ENCODE measurements around the gene S100G.

S100G gene

DNA sequence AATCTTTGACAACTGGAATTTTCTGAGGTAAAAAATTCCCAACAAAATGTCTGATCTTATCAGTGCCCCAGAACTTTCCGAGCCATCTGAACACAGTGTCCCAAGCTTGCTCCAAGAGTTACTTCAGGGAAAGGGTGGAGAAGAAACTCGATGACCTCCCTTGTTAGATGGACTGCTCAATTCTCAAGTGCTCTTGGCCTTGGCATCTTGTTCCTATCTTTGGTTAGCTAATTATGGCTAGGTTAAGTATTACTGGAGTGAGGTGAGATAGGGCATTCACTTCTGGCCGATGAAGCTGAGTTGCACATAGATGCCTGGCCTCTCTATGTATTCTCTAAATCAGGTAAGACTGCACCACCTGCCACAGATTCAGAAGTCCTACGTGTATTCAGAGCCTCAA is 9.1 kb upstream of the S100G start:
- peaks cover 0 to 3% (median 0%) of the 10 kb centered on the region in 5 donors for H3K27me3 ChIP-seq (ENCODE audit: control insufficient read depth in 5 of 5, insufficient read depth in 4 of 5, low read length in 5 of 5)
- no peaks in the 10 kb centered on the region for H3K9me3 ChIP-seq (ENCODE audit: control insufficient read depth in 5 of 5, low read length in 5 of 5)
- H3K36me3 ChIP-seq (ENCODE audit: control insufficient read depth in 5 of 5, insufficient read depth in 5 of 5, low read length in 5 of 5), result peaks cover 0 to 15% (median 4%) of the 10 kb centered on the region in 5 donors
- H3K4me1 ChIP-seq (ENCODE audit: control insufficient read depth in 5 of 5, insufficient read depth in 5 of 5, low read length in 5 of 5), result no peaks in the 10 kb centered on the region
- H3K4me3 ChIP-seq (ENCODE audit: low read depth in 1 of 5, low read length in 5 of 5), result no peak overlapping the region
- H3K27ac ChIP-seq (ENCODE audit: low read depth, low read length), result no peak overlapping the region
- no peak overlapping the region for H3K9ac ChIP-seq (ENCODE audit: low read length in 5 of 5)

DNA sequence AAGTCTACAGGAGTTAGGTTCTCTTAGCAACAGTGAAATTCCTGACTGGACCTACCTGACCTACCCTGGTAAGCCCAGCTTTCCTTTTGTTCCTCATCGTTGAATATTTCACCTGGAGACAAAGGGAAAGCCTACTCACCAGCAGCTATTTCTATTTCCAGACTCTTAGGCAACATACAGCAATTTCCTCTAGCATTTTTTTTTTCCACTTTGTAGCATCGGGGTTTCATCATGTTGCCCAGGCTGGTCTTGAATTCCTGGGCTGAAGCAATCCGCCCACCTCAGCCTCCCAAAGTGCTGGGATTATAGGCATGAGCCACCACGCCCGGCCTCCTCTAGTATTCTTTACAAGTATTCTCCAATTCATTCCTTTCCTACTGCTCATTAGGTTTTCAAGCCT is 6.8 kb upstream of the S100G start:
- no peaks in the 10 kb centered on the region for H3K4me1 ChIP-seq (ENCODE audit: control insufficient read depth in 5 of 5, insufficient read depth in 5 of 5, low read length in 5 of 5)
- H3K27ac ChIP-seq (ENCODE audit: low read depth, low read length), result no peak overlapping the region
- peaks cover 0 to 20% (median 7%) of the 10 kb centered on the region in 5 donors for H3K36me3 ChIP-seq (ENCODE audit: control insufficient read depth in 5 of 5, insufficient read depth in 5 of 5, low read length in 5 of 5)
- no peak overlapping the region for H3K9ac ChIP-seq (ENCODE audit: low read length in 5 of 5)
- no peaks in the 10 kb centered on the region for H3K9me3 ChIP-seq (ENCODE audit: control insufficient read depth in 5 of 5, low read length in 5 of 5)
- no peak overlapping the region for H3K4me3 ChIP-seq (ENCODE audit: low read depth in 1 of 5, low read length in 5 of 5)
- H3K27me3 ChIP-seq (ENCODE audit: control insufficient read depth in 5 of 5, insufficient read depth in 4 of 5, low read length in 5 of 5), result peaks cover 0 to 3% (median 0%) of the 10 kb centered on the region in 5 donors

DNA sequence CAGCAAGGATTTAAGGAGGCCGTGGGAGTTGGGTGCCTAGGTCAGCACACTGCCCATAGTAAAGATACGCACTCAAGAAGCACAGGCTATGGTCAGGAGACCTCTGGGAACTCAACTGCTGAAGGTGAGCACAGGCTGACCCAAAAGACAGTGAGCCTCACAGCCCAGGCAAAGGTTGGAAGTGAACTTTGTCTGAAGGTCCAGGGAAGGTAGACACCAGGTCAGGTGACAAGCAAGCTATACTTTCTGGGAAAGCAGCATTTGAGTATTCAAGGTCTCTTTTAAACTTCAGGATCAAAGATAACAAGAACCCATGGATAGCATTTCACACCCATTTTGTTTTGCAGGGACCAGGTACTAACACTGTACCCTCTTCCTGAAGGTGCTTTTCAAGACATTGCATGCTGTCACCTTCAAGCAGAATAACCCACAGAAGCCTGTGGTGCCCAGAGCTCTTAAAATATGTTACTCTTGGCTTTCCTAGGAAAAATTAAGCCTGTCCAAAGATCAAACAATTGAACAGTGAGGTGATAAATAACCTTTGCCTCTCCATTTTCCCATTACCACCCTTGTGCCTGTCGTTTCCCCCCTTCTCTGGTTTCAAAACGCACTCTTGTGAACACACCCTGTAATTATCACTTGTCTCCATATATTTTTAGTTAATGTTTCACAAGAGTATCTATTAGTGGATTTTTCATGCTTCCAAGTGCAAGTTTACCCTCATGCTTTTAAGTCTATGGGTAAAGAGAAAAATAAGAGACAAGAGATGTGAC is 3.4 kb upstream of the S100G start:
- H3K4me1 ChIP-seq (ENCODE audit: control insufficient read depth in 5 of 5, insufficient read depth in 5 of 5, low read length in 5 of 5), result no peaks in the 10 kb centered on the region
- H3K9me3 ChIP-seq (ENCODE audit: control insufficient read depth in 5 of 5, low read length in 5 of 5), result no peaks in the 10 kb centered on the region
- no peak overlapping the region for H3K9ac ChIP-seq (ENCODE audit: low read length in 5 of 5)
- peaks cover 0 to 7% (median 2%) of the 10 kb centered on the region in 5 donors for H3K36me3 ChIP-seq (ENCODE audit: control insufficient read depth in 5 of 5, insufficient read depth in 5 of 5, low read length in 5 of 5)
- no peak overlapping the region for H3K27ac ChIP-seq (ENCODE audit: low read depth, low read length)
- peaks cover 0 to 3% (median 0%) of the 10 kb centered on the region in 5 donors for H3K27me3 ChIP-seq (ENCODE audit: control insufficient read depth in 5 of 5, insufficient read depth in 4 of 5, low read length in 5 of 5)
- no peak overlapping the region for H3K4me3 ChIP-seq (ENCODE audit: low read depth in 1 of 5, low read length in 5 of 5)

GRCh38 chrX:16651391-16652024 is 1.6 kb downstream of the S100G start:
- no peaks in the 10 kb centered on the region for H3K4me1 ChIP-seq (ENCODE audit: control insufficient read depth in 5 of 5, insufficient read depth in 5 of 5, low read length in 5 of 5)
- H3K4me3 ChIP-seq (ENCODE audit: low read depth in 1 of 5, low read length in 5 of 5), result no peak overlapping the region
- no peak overlapping the region for H3K9ac ChIP-seq (ENCODE audit: low read length in 5 of 5)
- peaks cover 0 to 6% (median 0%) of the 10 kb centered on the region in 5 donors for H3K27me3 ChIP-seq (ENCODE audit: control insufficient read depth in 5 of 5, insufficient read depth in 4 of 5, low read length in 5 of 5)
- H3K27ac ChIP-seq (ENCODE audit: low read depth, low read length), result no peak overlapping the region
- H3K36me3 ChIP-seq (ENCODE audit: control insufficient read depth in 5 of 5, insufficient read depth in 5 of 5, low read length in 5 of 5), result peaks cover 0 to 4% (median 0%) of the 10 kb centered on the region in 5 donors
- no peaks in the 10 kb centered on the region for H3K9me3 ChIP-seq (ENCODE audit: control insufficient read depth in 5 of 5, low read length in 5 of 5)

DNA sequence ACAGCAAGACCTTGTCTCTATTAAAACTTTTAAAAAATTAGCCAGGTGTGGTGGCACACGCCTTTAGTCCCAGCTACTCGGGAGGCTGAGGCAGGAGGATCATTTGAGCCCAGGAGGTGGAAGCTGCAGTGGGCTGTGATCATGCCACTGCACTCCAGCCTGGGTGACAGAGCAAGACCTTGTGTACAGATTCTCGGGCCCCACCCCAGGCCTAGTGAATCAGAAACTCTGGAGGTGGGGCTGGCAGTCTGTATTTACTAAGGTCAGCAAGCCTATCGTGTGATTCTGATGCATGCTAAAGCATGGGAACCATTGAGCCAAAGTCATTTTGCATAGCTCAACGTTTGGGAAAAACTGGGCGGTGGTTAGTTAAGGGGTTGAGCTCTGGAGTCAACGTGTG is 3.5 kb downstream of the S100G start:
- no peak overlapping the region for H3K4me3 ChIP-seq (ENCODE audit: low read depth in 1 of 5, low read length in 5 of 5)
- H3K36me3 ChIP-seq (ENCODE audit: control insufficient read depth in 5 of 5, insufficient read depth in 5 of 5, low read length in 5 of 5), result peaks cover 0 to 2% (median 0%) of the 10 kb centered on the region in 5 donors
- no peaks in the 10 kb centered on the region for H3K9me3 ChIP-seq (ENCODE audit: control insufficient read depth in 5 of 5, low read length in 5 of 5)
- H3K27ac ChIP-seq (ENCODE audit: low read depth, low read length), result no peak overlapping the region
- H3K4me1 ChIP-seq (ENCODE audit: control insufficient read depth in 5 of 5, insufficient read depth in 5 of 5, low read length in 5 of 5), result no peaks in the 10 kb centered on the region
- peaks cover 0 to 6% (median 0%) of the 10 kb centered on the region in 5 donors for H3K27me3 ChIP-seq (ENCODE audit: control insufficient read depth in 5 of 5, insufficient read depth in 4 of 5, low read length in 5 of 5)
- H3K9ac ChIP-seq (ENCODE audit: low read length in 5 of 5), result no peak overlapping the region

DNA sequence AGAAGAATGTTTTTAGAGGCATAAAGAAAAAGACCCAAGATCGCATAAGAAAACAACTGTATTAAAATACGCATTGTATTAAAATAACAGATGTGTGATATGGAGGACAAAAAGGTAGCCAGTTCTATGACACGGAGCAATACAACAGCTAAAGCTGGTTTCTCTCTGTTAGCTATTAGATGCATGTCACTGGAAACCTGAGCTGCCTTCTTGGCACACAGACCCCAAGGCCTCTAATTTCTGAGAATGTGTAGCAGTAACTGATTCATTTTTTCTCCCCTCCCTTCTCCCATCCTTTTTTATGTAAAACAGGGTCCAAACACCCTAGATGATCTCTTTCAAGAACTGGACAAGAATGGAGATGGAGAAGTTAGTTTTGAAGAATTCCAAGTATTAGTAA is 4.1 kb downstream of the S100G start:
- H3K4me1 ChIP-seq (ENCODE audit: control insufficient read depth in 5 of 5, insufficient read depth in 5 of 5, low read length in 5 of 5), result no peaks in the 10 kb centered on the region
- H3K27me3 ChIP-seq (ENCODE audit: control insufficient read depth in 5 of 5, insufficient read depth in 4 of 5, low read length in 5 of 5), result peaks cover 0 to 6% (median 0%) of the 10 kb centered on the region in 5 donors
- peaks cover 0 to 2% (median 0%) of the 10 kb centered on the region in 5 donors for H3K36me3 ChIP-seq (ENCODE audit: control insufficient read depth in 5 of 5, insufficient read depth in 5 of 5, low read length in 5 of 5)
- H3K9ac ChIP-seq (ENCODE audit: low read length in 5 of 5), result no peak overlapping the region
- H3K4me3 ChIP-seq (ENCODE audit: low read depth in 1 of 5, low read length in 5 of 5), result no peak overlapping the region
- peaks cover 0 to 2% (median 0%) of the 10 kb centered on the region in 5 donors for H3K9me3 ChIP-seq (ENCODE audit: control insufficient read depth in 5 of 5, low read length in 5 of 5)
- no peak overlapping the region for H3K27ac ChIP-seq (ENCODE audit: low read depth, low read length)

GRCh38 chrX:16658284-16658683 is 8.3 kb downstream of the S100G start:
- H3K9me3 ChIP-seq (ENCODE audit: control insufficient read depth in 5 of 5, low read length in 5 of 5), result peaks cover 0 to 2% (median 0%) of the 10 kb centered on the region in 5 donors
- H3K4me1 ChIP-seq (ENCODE audit: control insufficient read depth in 5 of 5, insufficient read depth in 5 of 5, low read length in 5 of 5), result no peaks in the 10 kb centered on the region
- no peak overlapping the region for H3K9ac ChIP-seq (ENCODE audit: low read length in 5 of 5)
- no peak overlapping the region for H3K27ac ChIP-seq (ENCODE audit: low read depth, low read length)
- H3K36me3 ChIP-seq (ENCODE audit: control insufficient read depth in 5 of 5, insufficient read depth in 5 of 5, low read length in 5 of 5), result peaks cover 2 to 5% (median 3%) of the 10 kb centered on the region in 5 donors
- H3K4me3 ChIP-seq (ENCODE audit: low read depth in 1 of 5, low read length in 5 of 5), result no peak overlapping the region
- H3K27me3 ChIP-seq (ENCODE audit: control insufficient read depth in 5 of 5, insufficient read depth in 4 of 5, low read length in 5 of 5), result peaks cover 0 to 9% (median 0%) of the 10 kb centered on the region in 5 donors

DNA sequence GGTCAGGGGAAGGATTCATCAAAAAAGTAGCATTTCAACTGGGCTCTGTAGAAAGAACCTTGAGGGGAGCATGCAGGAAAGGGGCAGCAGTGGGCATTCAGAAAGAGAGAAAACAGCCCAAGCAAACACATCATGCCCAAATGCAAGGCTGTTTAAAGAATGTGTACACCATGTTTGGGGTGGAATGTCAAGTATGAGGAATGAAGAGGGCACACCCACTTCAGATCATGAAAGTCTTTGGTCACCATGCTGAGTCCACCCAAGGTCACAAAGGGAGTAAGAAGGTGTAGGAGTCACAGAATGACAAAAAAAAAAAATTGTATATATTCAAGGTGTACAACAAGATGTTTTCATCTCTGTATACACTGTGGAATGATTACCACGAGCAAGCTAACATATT is 9.4 kb downstream of the S100G start:
- H3K36me3 ChIP-seq (ENCODE audit: control insufficient read depth in 5 of 5, insufficient read depth in 5 of 5, low read length in 5 of 5), result peaks cover 0 to 10% (median 3%) of the 10 kb centered on the region in 5 donors
- H3K4me1 ChIP-seq (ENCODE audit: control insufficient read depth in 5 of 5, insufficient read depth in 5 of 5, low read length in 5 of 5), result no peaks in the 10 kb centered on the region
- peaks cover 0 to 8% (median 0%) of the 10 kb centered on the region in 5 donors for H3K27me3 ChIP-seq (ENCODE audit: control insufficient read depth in 5 of 5, insufficient read depth in 4 of 5, low read length in 5 of 5)
- H3K4me3 ChIP-seq (ENCODE audit: low read depth in 1 of 5, low read length in 5 of 5), result no peak overlapping the region
- no peak overlapping the region for H3K9ac ChIP-seq (ENCODE audit: low read length in 5 of 5)
- H3K27ac ChIP-seq (ENCODE audit: low read depth, low read length), result no peak overlapping the region
- peaks cover 0 to 2% (median 0%) of the 10 kb centered on the region in 5 donors for H3K9me3 ChIP-seq (ENCODE audit: control insufficient read depth in 5 of 5, low read length in 5 of 5)

DNA sequence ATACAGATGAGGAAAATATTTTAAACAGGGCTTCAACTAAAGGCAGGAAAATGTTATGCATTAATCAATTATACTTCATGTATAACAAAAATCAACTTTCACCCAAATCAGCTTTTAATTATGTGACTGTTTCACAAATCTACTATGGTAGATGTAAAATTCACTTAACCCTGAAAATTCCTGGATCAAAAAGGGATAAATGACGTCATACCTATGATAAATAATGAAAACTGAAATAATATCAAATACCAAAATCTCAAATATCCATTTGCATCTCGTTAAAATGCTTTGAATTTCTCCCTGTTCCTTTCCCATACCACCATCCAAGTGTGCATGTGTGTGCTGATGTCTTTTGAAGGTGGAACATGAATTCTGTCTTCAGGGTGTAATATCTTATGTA is 11.5 kb downstream of the S100G start:
- Histone ChIP-seq H3K4me3 (ENCODE audit: low read depth in 1 of 5, low read length in 5 of 5) (no peak overlapping the region), H3K27me3 (ENCODE audit: control insufficient read depth in 5 of 5, insufficient read depth in 4 of 5, low read length in 5 of 5) (peaks cover 0 to 13% (median 0%) of the 10 kb centered on the region in 5 donors), H3K9me3 (ENCODE audit: control insufficient read depth in 5 of 5, low read length in 5 of 5) (peaks cover 0 to 2% (median 0%) of the 10 kb centered on the region in 5 donors), H3K27ac (ENCODE audit: low read depth, low read length) (no peak overlapping the region), H3K9ac (ENCODE audit: low read length in 5 of 5) (no peak overlapping the region), H3K36me3 (ENCODE audit: control insufficient read depth in 5 of 5, insufficient read depth in 5 of 5, low read length in 5 of 5) (peaks cover 2 to 10% (median 6%) of the 10 kb centered on the region in 5 donors), H3K4me1 (ENCODE audit: control insufficient read depth in 5 of 5, insufficient read depth in 5 of 5, low read length in 5 of 5) (no peaks in the 10 kb centered on the region)

GRCh38 chrX:16662402-16662801 is 12.4 kb downstream of the S100G start:
- H3K27ac ChIP-seq (ENCODE audit: low read depth, low read length), result no peak overlapping the region
- H3K27me3 ChIP-seq (ENCODE audit: control insufficient read depth in 5 of 5, insufficient read depth in 4 of 5, low read length in 5 of 5), result peaks cover 0 to 13% (median 0%) of the 10 kb centered on the region in 5 donors
- peaks cover 0 to 2% (median 0%) of the 10 kb centered on the region in 5 donors for H3K9me3 ChIP-seq (ENCODE audit: control insufficient read depth in 5 of 5, low read length in 5 of 5)
- H3K36me3 ChIP-seq (ENCODE audit: control insufficient read depth in 5 of 5, insufficient read depth in 5 of 5, low read length in 5 of 5), result peaks cover 0 to 13% (median 6%) of the 10 kb centered on the region in 5 donors
- H3K4me3 ChIP-seq (ENCODE audit: low read depth in 1 of 5, low read length in 5 of 5), result no peak overlapping the region
- no peak overlapping the region for H3K9ac ChIP-seq (ENCODE audit: low read length in 5 of 5)
- no peaks in the 10 kb centered on the region for H3K4me1 ChIP-seq (ENCODE audit: control insufficient read depth in 5 of 5, insufficient read depth in 5 of 5, low read length in 5 of 5)
